Measurements from ENCODE around the gene SPOCK3.
"Not testable (repeated sequence)": the region's sequence is repeated elsewhere in the genome, so short reads cannot be mapped to it uniquely, and the experiment has no call there.

SPOCK3 gene

GRCh38 chr4:166924424-166924823 lies 309.9 kb downstream of the SPOCK3 start:
- no peak for DNase-seq

- no peak for DNase-seq
Observed at GRCh38 chr4:166913926-166914325, 320.4 kb downstream of the SPOCK3 start.

- DNase-seq, result no peak
Observed at GRCh38 chr4:166903408-166903807, 330.9 kb downstream of the SPOCK3 start.

GRCh38 chr4:166902941-166903340 lies 331.4 kb downstream of the SPOCK3 start:
- DNase-seq, result no peak

- no peak for DNase-seq
Observed at GRCh38 chr4:166896254-166896653, 338.0 kb downstream of the SPOCK3 start.

GRCh38 chr4:166895771-166896170 lies 338.5 kb downstream of the SPOCK3 start:
- no peak for DNase-seq

GRCh38 chr4:166887457-166887856 lies 346.8 kb downstream of the SPOCK3 start:
- no peak for DNase-seq

GRCh38 chr4:166886718-166887117 lies 347.6 kb downstream of the SPOCK3 start:
- no peak for DNase-seq

- no peak for DNase-seq
Observed at GRCh38 chr4:166882221-166882620, 352.1 kb downstream of the SPOCK3 start.

GRCh38 chr4:166875821-166876220 lies 358.5 kb downstream of the SPOCK3 start:
- DNase-seq, result no peak

GRCh38 chr4:166862032-166862431 lies 372.3 kb downstream of the SPOCK3 start:
- no peak for DNase-seq

- DNase-seq, result not testable (repeated sequence)
Observed at GRCh38 chr4:166850398-166850797, 383.9 kb downstream of the SPOCK3 start.

GRCh38 chr4:166846939-166847338 lies 387.4 kb downstream of the SPOCK3 start:
- no peak for DNase-seq

GRCh38 chr4:166842795-166843261 lies 391.5 kb downstream of the SPOCK3 start:
- no peak for DNase-seq

- DNase-seq, result no peak
Observed at GRCh38 chr4:166839615-166840251, 394.6 kb downstream of the SPOCK3 start.

GRCh38 chr4:166838975-166839614 lies 395.2 kb downstream of the SPOCK3 start:
- no peak for DNase-seq

- no peak for DNase-seq
Observed at GRCh38 chr4:166836865-166837264, 397.4 kb downstream of the SPOCK3 start.

- no peak for DNase-seq
Observed at GRCh38 chr4:166827629-166828028, 406.7 kb downstream of the SPOCK3 start.

GRCh38 chr4:166827167-166827566 lies 407.1 kb downstream of the SPOCK3 start:
- DNase-seq, result no peak

GRCh38 chr4:166823848-166824247 lies 410.4 kb downstream of the SPOCK3 start:
- no peak for DNase-seq

- DNase-seq, result no peak
Observed at GRCh38 chr4:166823126-166823525, 411.2 kb downstream of the SPOCK3 start.

- no peak for DNase-seq
Observed at GRCh38 chr4:166822386-166822785, 411.9 kb downstream of the SPOCK3 start.

- no peak for DNase-seq
Observed at GRCh38 chr4:166816890-166817289, 417.4 kb downstream of the SPOCK3 start.

- no peak for DNase-seq
Observed at GRCh38 chr4:166808380-166808779, 425.9 kb downstream of the SPOCK3 start.

GRCh38 chr4:166802346-166802745 lies 431.9 kb downstream of the SPOCK3 start:
- DNase-seq, result no peak

Measured in left hindlimb (tissue), 1 donor.